Stimulated activated CD8-positive, alpha-beta memory T cell treated with anti-CD3 and anti-CD28 coated beads, Interleukin-15, amount 100 ng/mL, for 48 hours (primary cell): Measurements from ENCODE around the gene SLC25A21.
"Not testable (repeated sequence)": the region's sequence is repeated elsewhere in the genome, so short reads cannot be mapped to it uniquely, and the experiment has no call there.

Experiments used
- DNase-seq, 2 donors: peaks; one replicate each; pipeline ENCODE4 v3.0.0-alpha.2; 2020; ENCODE audit warnings: low read depth in 2 of 2

SLC25A21 gene

DNA sequence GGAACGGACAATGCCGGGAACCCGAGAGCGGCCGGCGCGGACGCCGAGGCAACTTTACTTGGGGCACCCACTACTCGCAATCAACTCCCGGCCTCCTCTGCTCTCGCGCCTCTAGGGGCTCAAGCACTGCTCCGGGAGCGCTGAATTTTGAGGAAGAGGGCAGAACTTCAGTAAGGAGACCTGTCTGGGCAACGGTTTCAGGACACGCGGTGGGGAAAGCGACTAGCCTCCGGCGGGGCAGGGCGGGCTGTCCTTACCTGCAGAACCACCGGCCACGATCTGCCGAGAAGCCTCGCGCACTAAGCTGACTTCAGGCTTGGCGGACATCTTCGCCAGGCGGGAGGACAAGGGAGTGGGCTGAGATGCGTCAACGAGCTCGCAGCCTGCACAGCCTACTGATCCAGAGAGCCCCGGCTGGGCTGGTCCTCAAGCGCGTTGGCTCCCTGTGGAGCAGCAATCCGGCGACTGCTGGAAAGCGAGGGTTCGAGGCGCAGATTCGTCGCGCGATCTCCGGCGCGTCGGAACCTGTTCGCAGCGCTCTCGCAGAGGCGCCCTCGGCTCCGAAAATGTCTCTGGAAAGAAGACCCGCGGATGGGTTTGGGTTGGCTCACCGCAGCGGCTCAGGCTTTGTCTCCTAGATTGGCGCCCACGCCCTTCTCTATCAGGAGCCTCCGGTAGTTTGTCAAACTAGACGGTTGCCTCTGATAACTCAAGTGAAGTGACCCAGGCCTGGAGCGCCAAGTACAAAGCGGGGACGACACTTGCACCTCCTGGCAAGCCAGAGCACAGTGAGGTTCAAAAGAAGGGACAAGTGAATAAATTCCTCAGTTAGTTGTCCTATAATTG is at the start of gene SLC25A21:
Gene SLC25A21 (minus strand): TSS at position 583 of the 846 bp plus-strand sequence.
- DNase-seq: no peak

DNA sequence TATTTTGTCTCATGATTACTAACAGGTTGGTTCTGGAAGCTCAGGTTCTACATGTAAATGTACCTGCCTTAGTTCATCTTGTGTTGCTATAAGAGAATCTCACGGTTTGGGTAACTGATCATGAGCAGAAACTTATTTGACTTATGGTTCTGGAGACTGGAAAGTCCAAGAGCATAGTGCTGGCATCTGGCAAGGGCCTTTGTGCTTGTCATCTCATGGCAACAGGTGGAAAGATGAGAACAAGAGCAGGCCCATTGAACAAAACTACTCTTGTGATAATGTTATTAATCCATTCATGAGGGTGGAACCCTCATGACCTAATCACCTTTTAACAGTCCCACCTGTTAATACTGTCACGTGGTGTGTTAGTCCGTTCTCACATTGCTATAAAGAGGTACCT is 48.7 kb upstream of the SLC25A21 start:
- DNase-seq: no peak

DNA sequence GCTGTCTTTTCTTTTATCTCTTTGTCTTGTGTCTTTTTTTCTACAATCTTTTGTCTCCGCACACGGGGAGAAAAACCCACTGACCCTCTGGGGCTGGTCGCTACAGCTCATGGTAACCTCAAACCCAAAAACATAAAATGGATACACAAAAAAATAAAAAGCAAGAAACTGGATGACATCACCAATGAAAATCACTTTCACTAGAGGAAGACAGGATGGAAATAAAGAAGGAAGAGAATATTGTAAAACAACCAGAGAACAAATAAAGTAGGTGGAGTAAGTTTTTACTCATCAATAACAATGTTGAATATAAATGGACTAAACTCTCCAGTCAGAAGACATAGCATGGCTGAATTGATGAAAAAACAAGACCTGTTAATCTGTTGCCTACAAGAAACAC is 42.9 kb upstream of the SLC25A21 start:
- DNase-seq: no peak

DNA sequence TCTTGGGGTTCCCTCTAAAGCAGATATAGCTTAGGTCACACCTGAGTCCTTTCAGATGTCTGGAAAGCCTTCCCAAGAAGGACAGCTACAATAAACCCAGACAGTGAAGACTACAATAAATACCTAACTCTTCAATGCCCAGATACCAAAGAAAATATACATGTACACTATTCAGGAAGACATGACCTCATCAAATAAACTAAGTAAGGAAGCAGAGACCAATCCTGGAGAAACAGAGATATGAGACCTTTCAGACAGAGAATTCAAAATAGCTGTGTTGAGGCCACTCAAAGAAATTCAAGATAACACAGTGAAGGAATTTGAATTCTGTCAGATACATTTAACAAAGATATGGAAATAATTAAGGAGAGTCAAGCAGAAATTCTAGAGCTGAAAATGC is 40.6 kb upstream of the SLC25A21 start:
- DNase-seq: no peak

DNA sequence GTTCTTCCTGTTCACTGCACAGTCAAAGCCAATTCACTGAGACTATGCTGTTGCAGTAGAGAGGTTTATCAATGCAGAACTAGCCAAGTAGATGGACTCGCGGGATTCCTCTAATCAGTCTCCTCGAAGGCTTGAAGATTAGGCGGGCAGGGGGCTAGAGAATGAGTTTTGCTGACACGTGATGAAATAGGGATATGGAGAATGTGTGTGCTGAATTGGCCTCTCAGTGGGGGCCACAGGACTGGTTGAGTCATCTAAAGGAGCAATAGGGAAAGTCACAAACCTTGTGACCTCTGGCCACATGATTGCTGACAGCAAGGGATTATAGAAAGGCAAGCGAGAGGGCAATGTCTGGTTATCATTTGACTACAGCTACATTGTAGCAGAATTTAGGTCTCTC is 38.0 kb upstream of the SLC25A21 start:
- no peak for DNase-seq

DNA sequence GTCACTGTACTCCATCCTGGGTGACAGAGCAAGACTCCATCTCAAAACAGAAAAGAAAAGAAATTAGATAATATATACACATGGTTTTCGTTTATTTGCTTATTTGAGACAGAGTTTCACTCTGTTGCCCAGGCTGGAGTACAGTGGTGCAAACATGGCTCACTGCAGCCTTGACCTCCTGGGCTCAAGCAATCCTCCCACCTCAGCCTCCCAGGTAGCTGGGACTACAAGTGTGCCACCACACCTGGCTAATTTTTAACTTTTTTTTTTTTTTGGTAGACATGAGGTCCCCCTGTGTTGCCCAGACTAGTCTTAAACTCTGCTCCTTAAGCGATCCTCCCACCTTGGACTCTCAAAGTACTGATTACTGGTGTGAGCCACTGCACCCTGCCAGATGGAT is 37.2 kb upstream of the SLC25A21 start:
- DNase-seq: not testable (repeated sequence)

DNA sequence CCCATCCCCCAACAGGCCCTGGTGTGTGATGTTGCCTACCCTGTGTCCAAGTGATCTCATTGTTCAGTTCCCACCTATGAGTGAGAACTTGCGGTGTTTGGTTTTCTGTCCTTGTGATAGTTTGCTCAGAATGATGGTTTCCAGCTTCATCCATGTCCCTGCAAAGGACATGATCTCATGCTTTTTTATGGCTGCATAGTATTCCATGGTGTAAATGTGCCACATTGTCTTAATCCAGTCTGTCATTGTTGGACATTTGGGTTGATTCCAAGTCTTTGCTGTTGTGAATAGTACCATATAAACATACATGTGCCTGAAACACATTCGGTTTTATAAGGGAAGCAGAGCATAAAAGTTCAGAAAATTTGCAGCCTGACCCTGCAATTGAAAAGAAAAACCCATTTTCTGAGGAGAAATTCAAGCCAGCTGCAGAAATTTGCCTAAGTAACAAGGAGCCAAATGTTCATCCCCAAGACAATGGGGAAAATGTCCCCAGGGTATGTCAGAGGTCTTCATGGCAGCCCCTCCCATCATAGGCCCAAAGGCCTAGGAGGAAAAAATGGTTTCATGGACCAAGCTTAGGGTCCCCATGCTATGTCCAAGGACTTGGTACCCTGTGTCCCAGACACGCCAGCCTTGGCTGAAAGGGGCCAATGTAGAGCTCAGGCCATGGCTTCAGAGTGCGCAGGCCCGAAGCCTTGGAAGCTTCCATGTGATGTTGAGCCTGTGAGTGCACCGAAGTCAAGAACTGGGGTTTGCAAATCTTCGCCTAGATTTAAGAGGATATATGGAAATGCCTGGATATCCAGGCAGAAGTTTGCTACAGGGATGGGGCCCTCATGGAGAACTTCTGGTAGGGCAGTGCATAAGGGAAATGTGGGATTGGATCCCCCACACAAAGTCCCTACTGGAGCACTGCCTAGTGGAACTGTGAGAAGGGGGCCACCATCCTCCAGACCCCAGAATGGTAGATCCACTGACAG is 33.5 kb upstream of the SLC25A21 start:
- DNase-seq: not testable (repeated sequence)

DNA sequence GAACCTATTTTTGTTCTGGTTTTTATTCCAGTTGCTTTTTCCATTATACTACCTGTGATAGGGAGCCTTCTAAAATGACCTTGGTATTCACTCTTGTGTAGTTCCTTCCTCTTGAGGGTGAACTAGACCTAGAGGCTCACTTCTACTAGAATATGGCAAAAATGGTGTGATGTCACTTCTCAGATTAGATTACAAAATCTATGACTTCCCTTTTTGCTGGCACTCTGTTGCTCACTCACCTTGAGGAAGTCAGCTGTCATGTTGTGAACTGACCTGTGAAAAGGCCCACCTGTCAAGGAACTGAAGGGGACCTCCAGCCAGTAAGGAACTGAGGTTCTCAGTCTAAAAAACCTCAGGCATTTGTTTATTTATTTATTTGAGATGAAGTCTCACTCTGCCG is 31.0 kb upstream of the SLC25A21 start:
- no peak for DNase-seq

GRCh38 chr14:37202812-37203211 is 30.4 kb upstream of the SLC25A21 start:
- DNase-seq: no peak

- DNase-seq: no peak
Observed at GRCh38 chr14:37202265-37202664, 29.9 kb upstream of the SLC25A21 start.

GRCh38 chr14:37201724-37202123 is 29.3 kb upstream of the SLC25A21 start:
- DNase-seq: no peak

- DNase-seq: no peak
Observed at GRCh38 chr14:37198907-37199306, 26.5 kb upstream of the SLC25A21 start.

DNA sequence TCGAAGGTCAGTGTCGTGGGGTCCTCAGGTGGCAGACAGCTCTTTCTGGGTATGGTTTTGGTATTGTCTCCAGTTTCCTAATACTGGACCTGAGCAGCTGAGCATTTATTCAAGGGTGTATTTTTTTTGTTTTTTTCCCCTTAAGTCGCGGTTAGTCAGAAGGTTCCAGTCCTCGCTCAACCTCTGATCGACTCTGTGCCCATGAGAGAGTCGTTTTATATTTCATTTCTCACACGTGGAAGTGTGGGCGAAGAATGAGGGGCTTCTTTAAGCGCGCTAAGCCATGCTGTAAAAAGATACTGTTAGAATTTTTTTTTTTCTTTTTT is 25.8 kb upstream of the SLC25A21 start:
- no peak for DNase-seq

- peak; percentile 1 to 11 for DNase-seq
Observed at GRCh38 chr14:37197421-37198272, 25.2 kb upstream of the SLC25A21 start, which contains the start of gene MIPOL1. TSS of gene MIPOL1 (plus strand) at chr14:37197937. CDS start at chr14:37247889, 49,952 bp downstream.

DNA sequence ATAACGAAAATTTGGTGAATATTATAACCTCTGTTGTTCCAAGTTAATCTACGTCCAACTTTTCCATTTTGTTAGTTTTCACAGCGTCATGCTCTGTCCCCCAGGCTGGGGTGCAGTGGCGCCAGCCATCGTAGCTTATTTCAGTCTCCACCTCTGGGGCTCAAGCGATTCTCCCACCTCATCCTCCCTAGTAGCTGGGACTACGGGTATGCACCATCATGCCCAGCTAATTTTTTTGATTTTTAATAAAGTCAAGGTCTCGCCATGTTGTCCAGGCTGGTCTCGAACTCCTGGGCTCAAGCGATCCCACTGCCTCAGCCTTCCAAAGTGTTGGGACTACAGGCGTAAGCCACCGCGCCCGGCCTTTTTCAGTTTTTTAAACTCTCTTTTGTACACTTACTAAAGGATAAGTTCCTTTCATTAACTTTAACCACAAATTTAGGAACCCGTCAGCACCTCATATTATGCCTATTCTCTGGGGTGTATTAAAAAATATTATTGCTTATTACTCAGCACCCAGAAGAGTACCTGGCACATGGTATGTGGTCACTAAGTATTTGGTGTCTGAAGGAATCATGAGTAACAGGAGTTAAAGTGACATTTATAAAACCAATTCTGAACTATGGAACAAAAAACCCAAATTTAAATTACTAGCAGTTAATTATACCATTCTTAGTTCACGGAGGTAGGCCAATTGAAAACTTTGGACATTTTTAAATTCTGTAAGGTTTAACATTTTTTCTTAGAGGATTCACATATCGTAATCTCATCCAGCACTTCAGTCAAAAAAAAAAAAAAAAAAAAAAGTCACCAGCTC is 24.4 kb upstream of the SLC25A21 start:
- no peak for DNase-seq

DNA sequence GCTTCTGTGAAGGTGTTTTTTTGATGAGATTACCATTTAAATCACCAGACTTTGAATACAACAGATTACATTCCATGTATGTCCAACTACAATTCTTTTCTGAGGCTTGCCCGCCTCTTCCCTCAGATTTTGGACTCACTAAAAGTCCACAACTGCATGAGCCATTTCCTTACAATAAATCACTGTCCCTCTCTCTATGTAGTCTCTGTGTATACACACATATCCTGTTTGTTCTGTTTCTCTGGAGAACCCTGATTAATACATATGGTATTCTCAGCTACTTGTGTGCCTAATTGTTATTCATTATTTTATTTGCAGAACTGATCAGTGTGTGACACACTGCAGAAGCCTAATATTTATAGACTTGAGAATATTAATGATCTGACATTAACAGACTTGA is 22.9 kb upstream of the SLC25A21 start:
- DNase-seq: no peak

DNA sequence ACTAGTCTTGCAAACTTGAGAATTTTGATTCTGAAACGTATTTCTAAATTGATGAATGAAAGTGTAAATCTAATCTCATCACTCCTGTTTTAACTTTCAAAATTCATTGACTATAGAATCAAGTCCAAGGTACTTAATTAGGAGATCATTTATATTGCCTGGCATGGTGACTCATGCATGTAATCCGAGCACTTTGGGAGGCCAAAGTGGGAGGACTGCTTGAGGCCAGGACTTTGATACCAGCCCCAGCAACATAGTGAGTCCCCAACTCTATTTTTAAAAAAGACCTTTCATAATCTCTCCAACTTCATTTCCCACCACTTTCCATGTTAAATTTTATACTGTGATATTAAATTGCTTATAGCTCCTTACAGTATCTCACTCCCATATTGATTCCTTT is 22.3 kb upstream of the SLC25A21 start:
- DNase-seq: no peak

DNA sequence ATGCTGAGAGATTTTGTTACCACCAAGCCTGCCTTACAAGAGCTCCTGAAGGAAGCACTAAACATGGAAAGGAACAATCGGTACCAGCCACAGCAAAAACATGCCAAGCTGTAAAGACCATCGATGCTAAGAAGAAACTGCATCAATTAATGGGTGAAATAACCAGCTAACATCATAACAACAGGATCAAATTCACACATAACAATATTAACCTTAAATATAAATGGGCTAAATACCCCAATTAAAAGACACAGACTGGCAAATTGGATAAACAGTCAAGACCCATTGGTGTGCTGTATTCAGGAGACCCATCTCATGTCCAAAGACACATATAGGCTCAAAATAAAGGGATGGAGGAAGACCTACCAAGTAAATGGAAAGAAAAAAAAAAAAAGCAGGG is 17.3 kb upstream of the SLC25A21 start:
- not testable (repeated sequence) for DNase-seq

DNA sequence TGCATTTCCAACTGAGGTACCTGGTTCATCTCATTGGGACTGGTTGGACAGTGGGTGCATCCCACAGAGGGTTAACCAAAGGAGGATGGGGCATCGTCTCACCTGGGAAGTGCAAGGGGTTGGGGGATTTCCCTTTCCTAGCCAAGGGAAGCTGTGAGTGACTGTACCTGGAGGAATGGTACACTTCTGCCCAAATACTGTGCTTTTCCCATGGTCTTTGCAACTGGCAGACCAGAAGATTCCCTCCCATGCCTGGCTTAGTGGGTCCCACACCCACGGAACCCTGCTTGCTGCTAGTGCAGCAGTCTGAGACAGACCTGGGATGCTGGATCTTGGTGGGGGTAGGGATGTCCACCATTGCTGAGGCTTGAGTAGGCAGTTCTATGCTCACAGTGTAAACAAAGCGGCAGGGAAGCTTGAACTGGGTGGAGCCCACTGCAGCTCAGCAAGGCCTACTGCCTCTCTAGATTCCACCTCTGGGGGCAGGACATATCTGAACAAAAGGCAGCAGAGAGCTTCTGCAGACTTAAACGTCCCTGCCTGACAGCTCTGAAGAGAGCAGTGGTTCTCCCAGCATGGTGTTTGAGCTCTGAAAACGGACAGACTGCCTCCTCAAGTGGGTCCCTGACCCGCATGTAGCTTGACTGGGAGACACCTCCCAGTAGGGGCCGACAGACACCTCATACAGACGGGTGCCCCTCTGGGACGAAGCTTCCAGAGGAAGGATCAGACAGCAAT is 15.6 kb upstream of the SLC25A21 start:
- not testable (repeated sequence) for DNase-seq

DNA sequence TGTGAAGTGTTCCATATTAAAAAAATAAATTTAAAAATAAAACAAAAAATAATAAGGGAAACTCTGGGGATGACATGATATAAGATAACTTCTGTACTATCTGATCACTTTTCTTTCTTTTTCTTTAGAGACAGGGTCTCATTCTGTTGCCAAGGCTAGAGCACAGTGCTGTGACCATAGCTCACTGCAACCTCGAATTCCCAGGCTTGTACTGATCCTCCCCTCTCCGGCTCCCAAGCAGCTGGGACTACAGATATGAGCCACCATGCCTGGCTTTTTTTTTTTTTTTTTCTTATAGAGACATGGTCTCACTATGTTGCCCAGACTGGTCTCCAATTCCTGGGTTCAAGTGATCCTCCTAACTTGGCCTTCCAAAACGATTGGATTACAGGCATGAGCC is 14.9 kb upstream of the SLC25A21 start:
- DNase-seq: no peak
